ENCODE data around the gene FCN1. TPM values are rescaled to one million over a fixed set of nuclear protein-coding genes. Genes with fewer than 3 reads are reported as not detected.
A peak's percentile ranks its signal among the peaks of the same experiment; 100 is the strongest.

Gene FCN1
- polyA plus RNA-seq, 1 of the 3 experiments (the other 2 are of a cell fraction) = not detected

- H3K9me3 ChIP-seq = no peaks in the 10 kb centered on the region
- H3K9ac ChIP-seq = no peak overlapping the region
- no peak overlapping the region for H2AFZ ChIP-seq (ENCODE audit: low read depth)
- H3K79me2 ChIP-seq (ENCODE audit: insufficient read depth) = no peaks in the 10 kb centered on the region
- no peak for DNase-seq
- no peak for TF ChIP-seq FOXM1 (IDR thresholded peaks at IDR 0.05; ENCODE audit: low read depth)
- TF ChIP-seq IRF3 (IDR thresholded peaks at IDR 0.05; ENCODE audit: low read depth, low read length) = no peak
- TF ChIP-seq MEF2A (IDR thresholded peaks at IDR 0.05; ENCODE audit: borderline replicate concordance, low read depth) = no peak
- no peak for TF ChIP-seq RFX5 (IDR thresholded peaks at IDR 0.05; ENCODE audit: low read length)
- TF ChIP-seq CTCF (IDR thresholded peaks at IDR 0.05) = no peak
- TF ChIP-seq SIN3A (IDR thresholded peaks at IDR 0.05; ENCODE audit: borderline replicate concordance, low read depth, low read length) = no peak
- CTCF ChIA-PET = interaction anchor here (1.2 kb wide), 1 partner anchor 448 kb away, joined by 4 read pairs; no protein-coding TSS in a partner anchor
- no peaks in the 10 kb centered on the region for H3K9me2 ChIP-seq
- H3K27me3 ChIP-seq (ENCODE audit: insufficient read depth) = no peaks in the 10 kb centered on the region
- 71% methylated on average over 13 of the region's 14 CpGs for WGBS (ENCODE audit: low lambda C conversion rate)
- H3F3A ChIP-seq (replicated peaks; ENCODE audit: insufficient read depth) = no peaks in the 10 kb centered on the region
- H3K36me3 ChIP-seq (replicated peaks in 1 of 2; ENCODE audit: control insufficient read depth in 1 of 2, insufficient read depth in 2 of 2, low read length in 1 of 2) = no peaks in the 10 kb centered on the region
- no peak overlapping the region for H3K4me3 ChIP-seq (ENCODE audit: low read depth in 2 of 2, low read length in 1 of 2)
- H3K4me1 ChIP-seq (ENCODE audit: control insufficient read depth in 1 of 2, insufficient read depth in 2 of 2, low read depth in 1 of 2, low read length in 1 of 2) = peaks cover 0 to 9% of the 10 kb centered on the region in 2 experiments; a peak in 2 of 4 replicates
- no peak overlapping the region for H3K4me2 ChIP-seq
- 0 out of 2 replicates have a peak, but pooled peaks cover 4% of the 10 kb centered on the region for H4K20me1 ChIP-seq (ENCODE audit: insufficient read depth)
- POLR2A ChIA-PET = no interaction called here
- H3K27ac ChIP-seq (ENCODE audit: low read depth in 2 of 2, low read length in 1 of 2) = no peak overlapping the region
Measured at GRCh38 chr9:134896834-134897583, 20.7 kb downstream of the FCN1 start.

GRCh38 chr9:134895908-134896833 lies 21.5 kb downstream of the FCN1 start:
- Histone ChIP-seq H4K20me1 (ENCODE audit: insufficient read depth) (0 out of 2 replicates have a peak, but pooled peaks cover 4% of the 10 kb centered on the region), H3K27me3 (ENCODE audit: insufficient read depth) (no peaks in the 10 kb centered on the region), H3K4me1 (ENCODE audit: control insufficient read depth in 1 of 2, insufficient read depth in 2 of 2, low read depth in 1 of 2, low read length in 1 of 2) (peaks cover 0 to 9% of the 10 kb centered on the region in 2 experiments; a peak in 2 of 4 replicates), H3K4me2 (no peak overlapping the region), H3K36me3 (replicated peaks in 1 of 2; ENCODE audit: control insufficient read depth in 1 of 2, insufficient read depth in 2 of 2, low read length in 1 of 2) (no peaks in the 10 kb centered on the region), H3K9ac (no peak overlapping the region), H3K27ac (ENCODE audit: low read depth in 2 of 2, low read length in 1 of 2) (no peak overlapping the region), H3F3A (replicated peaks; ENCODE audit: insufficient read depth) (no peaks in the 10 kb centered on the region), H3K4me3 (ENCODE audit: low read depth in 2 of 2, low read length in 1 of 2) (no peak overlapping the region; a peak in 1 of 4 replicates), H3K79me2 (ENCODE audit: insufficient read depth) (no peaks in the 10 kb centered on the region), H3K9me2 (no peaks in the 10 kb centered on the region), H3K9me3 (no peaks in the 10 kb centered on the region), H2AFZ (ENCODE audit: low read depth) (no peak overlapping the region)
- TF ChIP-seq REST (IDR thresholded peaks at IDR 0.05; ENCODE audit: low read depth, low read length) (no peak), TEAD4 (IDR thresholded peaks at IDR 0.05; ENCODE audit: borderline replicate concordance, insufficient read depth) (no peak), FOSL2 (IDR thresholded peaks at IDR 0.05; ENCODE audit: borderline replicate concordance, low read depth) (0 out of 2 replicates have a peak, but pooled peaks have one; percentile 43), NFIC (IDR thresholded peaks at IDR 0.05; ENCODE audit: borderline replicate concordance) (peak; percentile 61), MXI1 (IDR thresholded peaks at IDR 0.05; ENCODE audit: low read depth, low read length) (no peak), SMC3 (IDR thresholded peaks at IDR 0.05; ENCODE audit: low read depth, low read length) (no peak), TCF12 (IDR thresholded peaks at IDR 0.05) (peak; percentile 26; the same call in 1 of the 2 replicates)
- ChIA-PET POLR2A (no interaction called here), CTCF (no interaction called here)
- DNase-seq = no peak
- WGBS (ENCODE audit: low lambda C conversion rate) = 23% methylated on average over 14 of the region's 14 CpGs

All from SK-N-SH (cell line).